Caco-2 (cell line): ENCODE results near the gene PTPRB. TPM values are rescaled to one million over a fixed set of nuclear protein-coding genes. Genes with fewer than 3 reads are reported as not detected.

Experiments
- BruUV-seq: library from RNA; stranded (reverse); fragments of 400-500 nt; replicated peaks from 2 replicates; lab custom pipeline; 2021; lab: Mats Ljungman, UMichigan
- CTCF ChIA-PET: fragments of 300-600 bp; sonication (Branson Sonifier 250); formaldehyde crosslinking; loops from one replicate; lab custom pipeline; 2022; ENCODE audit warnings: antibody characterized with exemption; lab: Charles Lee
- POLR2A ChIA-PET: fragments of 300-600 bp; sonication (Branson Sonifier 250); formaldehyde crosslinking; loops from one replicate; lab custom pipeline; 2022; ENCODE audit warnings: antibody characterized with exemption; lab: Charles Lee
- DNase-seq, 2 experiments: peaks; one replicate each; pipeline versions ENCODE4 v3.0.0 to v3.0.0-alpha.2; 2020 to 2022
- H3K27me3 ChIP-seq: replicated peaks from 2 replicates; pipeline ENCODE4 v1.6.0; 2011; ENCODE audit warnings: low read length; ENCODE audit not compliant: control insufficient read depth, insufficient read depth
- H3K36me3 ChIP-seq: 2 replicates; pipeline ENCODE4 v1.5.1; 2011; ENCODE audit warnings: low read length; ENCODE audit not compliant: control insufficient read depth, insufficient read depth
- H3K4me1 ChIP-seq: fragments of 250-450 bp; sonication (Bioruptor Pico); 2 replicates; pipeline ENCODE4 v1.5.1; 2020; ENCODE audit warnings: mild to moderate bottlenecking
- H3K4me3 ChIP-seq: 2 replicates; pipeline ENCODE4 v1.5.1; 2011; ENCODE audit warnings: low read depth, mild to moderate bottlenecking, control low read depth, low read length
- H3K9me3 ChIP-seq: fragments of 250-450 bp; sonication (Bioruptor Pico); 2 replicates; pipeline ENCODE4 v1.5.1; 2020; ENCODE audit warnings: mild to moderate bottlenecking, moderate library complexity
- H3K27ac Mint-ChIP-seq: one replicate; pipeline ENCODE4 v1.8.0; 2022; ENCODE audit warnings: mixed read lengths; ENCODE audit not compliant: unreplicated experiment
- H3K27me3 Mint-ChIP-seq: one replicate; pipeline ENCODE4 v1.8.0; 2022; ENCODE audit warnings: mixed read lengths; ENCODE audit not compliant: insufficient read depth, unreplicated experiment
- H3K36me3 Mint-ChIP-seq: one replicate; pipeline ENCODE4 v1.8.0; 2022; ENCODE audit warnings: mild to moderate bottlenecking, mixed read lengths; ENCODE audit not compliant: insufficient read depth, unreplicated experiment
- H3K4me1 Mint-ChIP-seq: one replicate; pipeline ENCODE4 v1.8.0; 2022; ENCODE audit warnings: low read depth, mixed read lengths; ENCODE audit not compliant: unreplicated experiment
- H3K4me3 Mint-ChIP-seq: one replicate; pipeline ENCODE4 v1.8.0; 2022; ENCODE audit warnings: mild to moderate bottlenecking, moderate library complexity, mixed read lengths; ENCODE audit not compliant: unreplicated experiment
- H3K9me3 Mint-ChIP-seq: one replicate; pipeline ENCODE4 v1.8.0; 2022; ENCODE audit warnings: mixed read lengths; ENCODE audit not compliant: unreplicated experiment
- intact Hi-C: fragments of 100-400 bp; cut with micrococcal nuclease; formaldehyde crosslinking; loops from one replicate; pipeline ENCODE4 v1.10.0; 2022; ENCODE audit not compliant: unreplicated experiment
- total RNA-seq: library from RNA; stranded (reverse); gene quantifications from 2 replicates; pipeline ENCODE4 v1.2.3, GENCODE V29; 2022
- TF ChIP-seq, protein P1 (sequence below), 2 experiments: fragments of 200-600 bp in 1 of 2; IDR thresholded peaks; 1 replicate in 1 of 2; 2 replicates in 1 of 2; pipeline versions ENCODE4 v1.5.1 to v1.8.0; 2011 to 2022; ENCODE audit warnings: antibody characterized with exemption in 1 of 2, control low read depth in 1 of 2, inconsistent platforms in 1 of 2, low read depth in 1 of 2, low read length in 1 of 2, mild to moderate bottlenecking in 1 of 2, moderate library complexity in 1 of 2; ENCODE audit not compliant: insufficient read depth in 1 of 2, severe bottlenecking in 1 of 2, unreplicated experiment in 1 of 2

The PTPRB gene
- total RNA-seq, 1 experiment from 2014 or later = 0.73 TPM

DNA sequence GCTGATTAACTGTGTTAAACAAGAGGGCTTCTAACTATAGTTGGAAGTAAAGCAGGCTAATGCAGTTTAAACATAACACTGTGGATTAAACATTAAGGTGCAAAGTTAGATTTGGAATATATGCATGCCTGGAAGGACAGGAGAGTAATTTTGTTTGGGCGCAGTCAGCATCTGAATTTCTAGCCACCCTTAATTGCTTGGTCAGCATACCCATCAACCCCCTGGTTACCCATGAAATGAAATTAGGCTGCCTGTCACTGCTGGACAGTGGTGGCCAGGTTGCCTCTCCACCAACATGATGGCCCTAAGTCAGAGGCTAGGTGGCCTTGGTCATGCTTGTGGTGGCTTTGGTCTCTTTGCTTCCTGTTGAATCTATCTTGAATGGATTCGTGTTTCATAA, 30.0 kb upstream of the PTPRB start:
- no peak for DNase-seq
- Mint-ChIP-seq H3K36me3 (no peaks in the 10 kb centered on the region), H3K4me1 (no peaks in the 10 kb centered on the region), H3K4me3 (no peak overlapping the region), H3K27ac (no peak overlapping the region), H3K27me3 (peaks cover 3% of the 10 kb centered on the region), H3K9me3 (no peaks in the 10 kb centered on the region)
- Histone ChIP-seq H3K4me1 (no peaks in the 10 kb centered on the region), H3K9me3 (no peaks in the 10 kb centered on the region), H3K27me3 (no peaks in the 10 kb centered on the region), H3K4me3 (no peak overlapping the region), H3K36me3 (no peaks in the 10 kb centered on the region)
- intact Hi-C loops = no loop called here
- no TSS peak for BruUV-seq
- POLR2A ChIA-PET = no interaction called here
- TF ChIP-seq, protein P1, sequence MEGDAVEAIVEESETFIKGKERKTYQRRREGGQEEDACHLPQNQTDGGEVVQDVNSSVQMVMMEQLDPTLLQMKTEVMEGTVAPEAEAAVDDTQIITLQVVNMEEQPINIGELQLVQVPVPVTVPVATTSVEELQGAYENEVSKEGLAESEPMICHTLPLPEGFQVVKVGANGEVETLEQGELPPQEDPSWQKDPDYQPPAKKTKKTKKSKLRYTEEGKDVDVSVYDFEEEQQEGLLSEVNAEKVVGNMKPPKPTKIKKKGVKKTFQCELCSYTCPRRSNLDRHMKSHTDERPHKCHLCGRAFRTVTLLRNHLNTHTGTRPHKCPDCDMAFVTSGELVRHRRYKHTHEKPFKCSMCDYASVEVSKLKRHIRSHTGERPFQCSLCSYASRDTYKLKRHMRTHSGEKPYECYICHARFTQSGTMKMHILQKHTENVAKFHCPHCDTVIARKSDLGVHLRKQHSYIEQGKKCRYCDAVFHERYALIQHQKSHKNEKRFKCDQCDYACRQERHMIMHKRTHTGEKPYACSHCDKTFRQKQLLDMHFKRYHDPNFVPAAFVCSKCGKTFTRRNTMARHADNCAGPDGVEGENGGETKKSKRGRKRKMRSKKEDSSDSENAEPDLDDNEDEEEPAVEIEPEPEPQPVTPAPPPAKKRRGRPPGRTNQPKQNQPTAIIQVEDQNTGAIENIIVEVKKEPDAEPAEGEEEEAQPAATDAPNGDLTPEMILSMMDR (IDR thresholded peaks at IDR 0.05; ENCODE audit: insufficient read depth in 1 of 2, low read depth in 1 of 2, low read length in 1 of 2, severe bottlenecking in 1 of 2, unreplicated experiment in 1 of 2) = no peak
- CTCF ChIA-PET = no interaction called here

DNA sequence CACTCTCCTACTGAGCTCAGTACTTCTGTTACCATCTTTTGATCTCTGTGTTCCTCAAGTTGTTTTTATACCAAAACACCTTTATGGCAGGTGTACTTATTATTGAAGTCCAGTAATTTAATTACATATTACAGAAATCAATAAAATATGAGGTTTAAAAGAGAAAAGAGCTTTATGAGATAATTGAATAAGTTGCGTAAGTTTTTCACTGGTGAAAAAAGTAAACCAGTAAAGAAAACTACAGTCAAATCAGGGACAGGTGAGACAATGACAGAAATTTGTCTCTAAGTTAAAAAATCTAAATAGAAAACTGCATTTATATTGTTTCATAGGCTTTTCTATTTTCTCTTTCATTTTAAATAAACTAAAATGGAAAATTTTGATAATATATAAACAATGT, 29.1 kb upstream of the PTPRB start:
- CTCF ChIA-PET = no interaction called here
- POLR2A ChIA-PET = no interaction called here
- Histone ChIP-seq H3K36me3 (no peaks in the 10 kb centered on the region), H3K27me3 (no peaks in the 10 kb centered on the region), H3K9me3 (no peaks in the 10 kb centered on the region), H3K4me1 (no peaks in the 10 kb centered on the region), H3K4me3 (no peak overlapping the region)
- TF ChIP-seq, protein P1 (IDR thresholded peaks at IDR 0.05; ENCODE audit: insufficient read depth in 1 of 2, low read depth in 1 of 2, low read length in 1 of 2, severe bottlenecking in 1 of 2, unreplicated experiment in 1 of 2) = no peak
- no peak overlapping the region for H3K4me3 Mint-ChIP-seq
- H3K27me3 Mint-ChIP-seq = peaks cover 3% of the 10 kb centered on the region
- H3K4me1 Mint-ChIP-seq = no peaks in the 10 kb centered on the region
- BruUV-seq = no TSS peak
- no peaks in the 10 kb centered on the region for H3K9me3 Mint-ChIP-seq
- DNase-seq = no peak
- no peak overlapping the region for H3K27ac Mint-ChIP-seq
- intact Hi-C loops = no loop called here
- H3K36me3 Mint-ChIP-seq = no peaks in the 10 kb centered on the region

DNA sequence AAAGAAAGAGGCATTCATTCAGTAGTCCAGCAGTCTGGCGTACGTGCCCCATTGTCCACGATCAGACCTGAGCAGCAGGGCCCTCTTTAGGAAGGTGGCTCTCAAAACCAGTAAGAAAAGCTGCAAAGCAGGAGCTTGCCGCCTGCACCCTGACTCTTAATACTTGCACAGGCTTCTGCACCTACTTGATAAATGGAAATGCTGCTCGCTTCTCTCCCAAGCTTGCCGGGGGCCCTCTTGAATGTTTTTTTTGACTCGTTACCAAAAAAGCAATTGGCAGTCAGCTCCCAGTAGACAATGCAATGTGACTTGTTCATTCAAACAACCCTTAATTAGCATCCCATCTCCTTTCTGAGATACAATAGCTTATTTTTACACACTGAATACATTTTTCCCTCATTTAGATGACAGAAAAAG, 27.2 kb upstream of the PTPRB start:
- Mint-ChIP-seq H3K27ac (no peak overlapping the region), H3K36me3 (no peaks in the 10 kb centered on the region), H3K4me3 (no peak overlapping the region), H3K4me1 (no peaks in the 10 kb centered on the region), H3K27me3 (no peaks in the 10 kb centered on the region), H3K9me3 (no peaks in the 10 kb centered on the region)
- Histone ChIP-seq H3K4me3 (no peak overlapping the region), H3K27me3 (no peaks in the 10 kb centered on the region), H3K36me3 (no peaks in the 10 kb centered on the region), H3K4me1 (no peaks in the 10 kb centered on the region), H3K9me3 (no peaks in the 10 kb centered on the region)
- ChIA-PET CTCF (no interaction called here), POLR2A (no interaction called here)
- DNase-seq = no peak
- intact Hi-C loops = no loop called here
- TF ChIP-seq, protein P1 (IDR thresholded peaks at IDR 0.05; ENCODE audit: insufficient read depth in 1 of 2, low read depth in 1 of 2, low read length in 1 of 2, severe bottlenecking in 1 of 2, unreplicated experiment in 1 of 2) = no peak
- BruUV-seq = no TSS peak
